H1 (cell line): ENCODE measurements around the gene BRINP3. TPM values are rescaled to one million over a fixed set of nuclear protein-coding genes. Genes with fewer than 3 reads are reported as not detected.

ENCODE experiments used
- CTCF ChIA-PET: fragments of 300-600 bp; sonication (Branson Sonifier 250); formaldehyde crosslinking; loops from one replicate; lab custom pipeline; 2021; ENCODE audit not compliant: partially characterized antibody; lab: Charles Lee
- POLR2A ChIA-PET: fragments of 300-600 bp; sonication (Branson Sonifier 250); formaldehyde crosslinking; loops from one replicate; lab custom pipeline; 2021; ENCODE audit warnings: inconsistent platforms; ENCODE audit not compliant: partially characterized antibody; lab: Charles Lee
- DNase-seq, 2 experiments: peaks; one replicate each; pipeline versions ENCODE4 v3.0.0 to v3.0.0-alpha.2; 2010 to 2022; ENCODE audit warnings: low spot score in 2 of 2, low read depth in 1 of 2, mixed read lengths in 1 of 2
- FAIRE-seq: peaks from 2 replicates; lab custom pipeline; 2011; peaks lifted over from hg19 to GRCh38; lab: Jason Lieb, UNC
- H2AFZ ChIP-seq: 2 replicates; pipeline ENCODE4 v1.8.1; 2012; ENCODE audit warnings: low read length, inconsistent platforms
- H2AK5ac ChIP-seq: 2 replicates; pipeline ENCODE4 v1.6.1; 2013; ENCODE audit warnings: low read depth, low read length
- H2BK120ac ChIP-seq: replicated peaks from 2 replicates; pipeline ENCODE3; 2013; ENCODE audit warnings: low read depth, low read length, inconsistent platforms
- H2BK12ac ChIP-seq: 2 replicates; pipeline ENCODE4 v1.6.1; 2013; ENCODE audit warnings: low read depth, low read length
- H2BK15ac ChIP-seq: 2 replicates; pipeline ENCODE4 v1.6.1; 2013; ENCODE audit warnings: low read length
- H2BK20ac ChIP-seq: 2 replicates; pipeline ENCODE4 v1.6.1; 2013; ENCODE audit warnings: low read length
- H2BK5ac ChIP-seq: 2 replicates; pipeline ENCODE4 v1.6.1; 2013; ENCODE audit warnings: low read depth, low read length
- H3K14ac ChIP-seq: 2 replicates; pipeline ENCODE4 v1.6.1; 2013; ENCODE audit warnings: inconsistent platforms; ENCODE audit not compliant: insufficient read length
- H3K18ac ChIP-seq: 2 replicates; pipeline ENCODE4 v1.6.1; 2013; ENCODE audit warnings: low read length; ENCODE audit errors: extremely low read depth
- H3K23ac ChIP-seq: 2 replicates; pipeline ENCODE4 v1.6.1; 2013; ENCODE audit warnings: inconsistent platforms; ENCODE audit not compliant: insufficient read length
- H3K23me2 ChIP-seq: 2 replicates; pipeline ENCODE4 v1.6.1; 2013; ENCODE audit warnings: low read depth, low read length
- H3K27ac ChIP-seq: 2 replicates; pipeline ENCODE4 v1.6.1; 2011; ENCODE audit warnings: low read depth, low read length, inconsistent platforms
- H3K27me3 ChIP-seq, 4 experiments: replicated peaks in 1 of 4; 1 replicate in 1 of 4; 2 replicates in 3 of 4; pipeline versions ENCODE4 v1.6.1 to v1.8.1; 2011 to 2013; ENCODE audit warnings: low read length in 3 of 4, mild to moderate bottlenecking in 3 of 4, inconsistent platforms in 2 of 4, mixed read lengths in 2 of 4, moderate library complexity in 1 of 4; ENCODE audit not compliant: control insufficient read depth in 3 of 4, insufficient read depth in 3 of 4; ENCODE audit errors: extremely low read depth in 1 of 4
- H3K36me3 ChIP-seq, 4 experiments: 2 replicates each; pipeline versions ENCODE4 v1.6.1 to v1.8.1; 2011 to 2013; ENCODE audit warnings: mild to moderate bottlenecking in 4 of 4, low read length in 3 of 4, moderate library complexity in 2 of 4, control low read depth in 1 of 4, inconsistent platforms in 1 of 4; ENCODE audit not compliant: insufficient read depth in 4 of 4, control insufficient read depth in 2 of 4
- H3K4ac ChIP-seq: replicated peaks from 2 replicates; pipeline ENCODE3; 2013; ENCODE audit warnings: low read length, low read depth, mixed read lengths, inconsistent platforms; ENCODE audit not compliant: insufficient read length
- H3K4me1 ChIP-seq, 4 experiments: replicated peaks in 1 of 4; 1 replicate in 1 of 4; 2 replicates in 3 of 4; pipeline versions ENCODE4 v1.6.1 to v1.8.1; 2011 to 2013; ENCODE audit warnings: low read length in 3 of 4, inconsistent platforms in 2 of 4, mixed read lengths in 1 of 4; ENCODE audit not compliant: insufficient read depth in 4 of 4, control insufficient read depth in 3 of 4
- H3K4me2 ChIP-seq, 2 experiments: 2 replicates each; pipeline versions ENCODE4 v1.6.1 to v1.8.1; 2011 to 2013; ENCODE audit warnings: low read depth in 2 of 2, low read length in 2 of 2, control low read depth in 1 of 2, inconsistent platforms in 1 of 2, mild to moderate bottlenecking in 1 of 2; ENCODE audit not compliant: insufficient read depth in 1 of 2
- H3K4me3 ChIP-seq, 4 experiments: fragments of 200-600, 300-600 bp in 1 of 4; sonication (generic), shearing (Covaris generic), sonication (Bioruptor Twin) in 1 of 4; 2 replicates each; pipeline versions ENCODE4 v1.5.1 to v1.8.1; 2011 to 2016; ENCODE audit warnings: low read length in 4 of 4, low read depth in 3 of 4, control low read depth in 2 of 4, inconsistent platforms in 2 of 4, mild to moderate bottlenecking in 2 of 4, mixed read lengths in 1 of 4, moderate library complexity in 1 of 4; ENCODE audit not compliant: insufficient read depth in 2 of 4; ENCODE audit errors: extremely low read depth in 1 of 4
- H3K56ac ChIP-seq: replicated peaks from 2 replicates; pipeline ENCODE3; 2013; ENCODE audit warnings: low read depth, mild to moderate bottlenecking, mixed read lengths, low read length, inconsistent platforms; ENCODE audit not compliant: insufficient read length
- H3K79me1 ChIP-seq: 2 replicates; pipeline ENCODE4 v1.6.1; 2013; ENCODE audit warnings: low read depth, low read length, control low read depth
- H3K79me2 ChIP-seq, 2 experiments: 2 replicates each; pipeline versions ENCODE4 v1.6.1 to v1.8.1; 2012 to 2013; ENCODE audit warnings: low read length in 2 of 2, mild to moderate bottlenecking in 2 of 2, inconsistent platforms in 1 of 2; ENCODE audit not compliant: insufficient read depth in 2 of 2, control insufficient read depth in 1 of 2
- H3K9ac ChIP-seq, 4 experiments: replicated peaks in 1 of 4; 1 replicate in 1 of 4; 2 replicates in 3 of 4; pipeline versions ENCODE4 v1.6.1 to v1.8.1; 2011 to 2013; ENCODE audit warnings: low read depth in 3 of 4, low read length in 3 of 4, control low read depth in 2 of 4, mild to moderate bottlenecking in 2 of 4, moderate library complexity in 2 of 4, inconsistent platforms in 1 of 4; ENCODE audit errors: extremely low read depth in 1 of 4
- H3K9me3 ChIP-seq, 2 experiments: 2 replicates each; pipeline versions ENCODE4 v1.6.1 to v1.8.1; 2012 to 2013; ENCODE audit warnings: mild to moderate bottlenecking in 2 of 2, moderate library complexity in 2 of 2, control low read depth in 1 of 2, inconsistent platforms in 1 of 2, low read depth in 1 of 2, low read length in 1 of 2, mixed read lengths in 1 of 2; ENCODE audit not compliant: insufficient read depth in 2 of 2
- H4K20me1 ChIP-seq, 2 experiments: replicated peaks in 1 of 2; 2 replicates each; pipeline versions ENCODE3 to v1.8.1; 2011 to 2013; ENCODE audit warnings: inconsistent platforms in 2 of 2, low read length in 2 of 2, mild to moderate bottlenecking in 1 of 2; ENCODE audit not compliant: insufficient read depth in 2 of 2, control insufficient read depth in 1 of 2
- H4K5ac ChIP-seq: 2 replicates; pipeline ENCODE4 v1.6.1; 2013; ENCODE audit warnings: low read length, low read depth, mixed read lengths, inconsistent platforms; ENCODE audit not compliant: insufficient read length
- H4K8ac ChIP-seq: 2 replicates; pipeline ENCODE4 v1.8.0; 2013; ENCODE audit warnings: mild to moderate bottlenecking, moderate library complexity, low read length, inconsistent platforms; ENCODE audit not compliant: insufficient read depth; ENCODE audit errors: extremely low read depth
- H4K91ac ChIP-seq: replicated peaks from 2 replicates; pipeline ENCODE3; 2013; ENCODE audit warnings: low read length, mixed read lengths, inconsistent platforms; ENCODE audit not compliant: insufficient read length
- ATF3 ChIP-seq: IDR thresholded peaks from 2 replicates; pipeline ENCODE4 v1.6.1; 2011; ENCODE audit warnings: low read depth, mild to moderate bottlenecking, low read length; ENCODE audit not compliant: insufficient read depth
- BCL11A ChIP-seq, 2 experiments: IDR thresholded peaks; one replicate each; pipeline ENCODE4 v1.6.1; 2011; ENCODE audit warnings: low read depth in 2 of 2, low read length in 2 of 2, mild to moderate bottlenecking in 2 of 2
- E2F6 ChIP-seq: IDR thresholded peaks from 2 replicates; pipeline ENCODE4 v1.6.1; 2012; ENCODE audit warnings: inconsistent platforms
- EZH2 ChIP-seq: fragments of 200-600 bp; sonication (generic); IDR thresholded peaks from 2 replicates; pipeline ENCODE4 v1.7.1; 2012; ENCODE audit warnings: low read depth, mild to moderate bottlenecking, moderate library complexity, low read length, inconsistent platforms; ENCODE audit not compliant: severe bottlenecking
- JUN ChIP-seq: IDR thresholded peaks from 2 replicates; pipeline ENCODE4 v1.6.1; 2011; ENCODE audit warnings: low read depth, mild to moderate bottlenecking, improper control_type of control experiment, low read length
- MAX ChIP-seq: IDR thresholded peaks from 2 replicates; pipeline ENCODE4 v1.6.1; 2012; ENCODE audit warnings: inconsistent platforms
- POLR2A ChIP-seq, 2 experiments: IDR thresholded peaks; 1 replicate in 1 of 2; 2 replicates in 1 of 2; pipeline ENCODE4 v1.6.1; 2011; ENCODE audit warnings: low read depth in 2 of 2, low read length in 2 of 2, mild to moderate bottlenecking in 2 of 2; ENCODE audit errors: control extremely low read depth in 1 of 2
- POU5F1 ChIP-seq: IDR thresholded peaks from 2 replicates; pipeline ENCODE4 v1.6.1; 2011; ENCODE audit warnings: low read depth, mild to moderate bottlenecking, low read length, moderate library complexity
- RBBP5 ChIP-seq: IDR thresholded peaks from 2 replicates; pipeline ENCODE4 v1.7.1; 2012; ENCODE audit warnings: low read depth, mild to moderate bottlenecking, inconsistent platforms, low read length, moderate library complexity, borderline replicate concordance
- SAP30 ChIP-seq: fragments of 300-600 bp; sonication (generic); IDR thresholded peaks from 2 replicates; pipeline ENCODE4 v1.7.1; 2012; ENCODE audit warnings: low read length, moderate library complexity, mild to moderate bottlenecking, inconsistent platforms; ENCODE audit not compliant: insufficient read depth, insufficient replicate concordance
- SIN3A ChIP-seq, 2 experiments: IDR thresholded peaks in 1 of 2; conservative IDR thresholded peaks in 1 of 2; 2 replicates each; pipeline ENCODE4 v1.6.1; 2011 to 2012; ENCODE audit warnings: low read length in 2 of 2, improper control_type of control experiment in 1 of 2, low read depth in 1 of 2, mild to moderate bottlenecking in 1 of 2
- SP1 ChIP-seq: IDR thresholded peaks from 2 replicates; pipeline ENCODE4 v1.6.1; 2011; ENCODE audit warnings: low read depth, low read length
- WGBS, 2 experiments: shearing (Covaris generic) in 1 of 2; methylation state at CpG; one replicate each; pipeline versions ENCODE4 v1.1.6 to v1.1.7; 2013 to 2015; ENCODE audit warnings: low lambda C conversion rate in 2 of 2, mixed read lengths in 2 of 2, inconsistent platforms in 1 of 2, low coverage in 1 of 2, missing lambda C conversion rate in 1 of 2; ENCODE audit not compliant: insufficient replicate concordance in 2 of 2, insufficient coverage in 1 of 2, insufficient read length in 1 of 2; ENCODE audit errors: extremely low coverage in 1 of 2, missing lambda C conversion rate in 1 of 2; 5-methylcytosine and 5-hydroxymethylcytosine counted together
- polyA plus RNA-seq, 7 experiments: library from polyadenylated mRNA; depleted of rRNA in 3 of 7; stranded (reverse) in 5 of 7; unstranded in 2 of 7; fragments of >200 nt in 5 of 7; fragments of 200-250 nt in 2 of 7; gene quantifications; 1 replicate in 5 of 7; 2 replicates in 1 of 7; 4 replicates in 1 of 7; pipeline versions ENCODE4 v1.2.1 to v1.2.3, GENCODE V29; 2011 to 2013; ENCODE audit warnings: missing spikeins in 2 of 7, mixed read lengths in 2 of 7
- total RNA-seq: library from RNA; stranded (reverse); fragmentation: NEBNext Ultra II Directional; extraction: Animal tissue kit (Norgen Biotek cat#: 25700); gene quantifications from 2 replicates; pipeline ENCODE4 v1.2.1, GENCODE V29; 2021

Gene BRINP3
- total and polyA plus RNA-seq, 2 of the 8 experiments (the other 6 are each of a cell fraction or from before 2014, with no cell fraction given): not detected

GRCh38 chr1:190507357-190507756 lies 29.7 kb upstream of the BRINP3 start:
- H3K18ac ChIP-seq: no peak overlapping the region
- no peak overlapping the region for H3K9ac ChIP-seq
- no peak overlapping the region for H3K27ac ChIP-seq
- H3K23me2 ChIP-seq: peaks cover 1% of the 10 kb centered on the region; the same call in 1 of the 2 replicates
- no peak overlapping the region for H3K23ac ChIP-seq
- no peaks in the 10 kb centered on the region for H3K36me3 ChIP-seq
- no peak overlapping the region for H2BK20ac ChIP-seq
- H3K4me2 ChIP-seq: no peak overlapping the region
- H3K56ac ChIP-seq: no peak overlapping the region
- H3K4ac ChIP-seq: no peak overlapping the region
- no peak for DNase-seq
- ChIA-PET POLR2A (no interaction called here), CTCF (no interaction called here)
- H3K9me3 ChIP-seq: no peaks in the 10 kb centered on the region
- H3K4me3 ChIP-seq: no peak overlapping the region
- no peak overlapping the region for H2BK5ac ChIP-seq
- H3K4me1 ChIP-seq: no peaks in the 10 kb centered on the region
- FAIRE-seq: no peak
- no peaks in the 10 kb centered on the region for H3K27me3 ChIP-seq
- WGBS, 2 experiments: 89% methylated on average over 1 of the region's 1 CpG; no CpG with 5 or more reads in 1 of the 2 experiments
- H2AFZ ChIP-seq: no peak overlapping the region
- H2AK5ac ChIP-seq: no peak overlapping the region
- H2BK120ac ChIP-seq: no peak overlapping the region
- no peaks in the 10 kb centered on the region for H3K79me1 ChIP-seq
- no peaks in the 10 kb centered on the region for H3K79me2 ChIP-seq
- no peak overlapping the region for H4K8ac ChIP-seq
- no peak overlapping the region for H4K5ac ChIP-seq
- no peaks in the 10 kb centered on the region for H4K20me1 ChIP-seq
- H2BK15ac ChIP-seq: no peak overlapping the region
- H4K91ac ChIP-seq: no peak overlapping the region
- H3K14ac ChIP-seq: no peak overlapping the region
- no peak overlapping the region for H2BK12ac ChIP-seq
- TF ChIP-seq E2F6 (no peak), SIN3A (conservative IDR thresholded peaks at IDR 0.05 in 1 of 2, IDR thresholded peaks at IDR 0.05 in 1 of 2; ENCODE audit: low read depth in 1 of 2, low read length in 2 of 2) (no peak), ATF3 (no peak), SP1 (no peak), SAP30 (no peak), POLR2A (IDR thresholded peaks at IDR 0.05; ENCODE audit: control extremely low read depth in 1 of 2, low read depth in 2 of 2, low read length in 2 of 2) (no peak), RBBP5 (no peak), JUN (no peak), BCL11A (IDR thresholded peaks at IDR 0.05; ENCODE audit: low read depth in 2 of 2, low read length in 2 of 2) (no peak), EZH2 (no peak), MAX (no peak), POU5F1 (no peak)
